ENCODE data around the gene EVI2A.
"Not testable (repeated sequence)": the region's sequence is repeated elsewhere in the genome, so short reads cannot be mapped to it uniquely, and the experiment has no call there.

The EVI2A gene

DNA sequence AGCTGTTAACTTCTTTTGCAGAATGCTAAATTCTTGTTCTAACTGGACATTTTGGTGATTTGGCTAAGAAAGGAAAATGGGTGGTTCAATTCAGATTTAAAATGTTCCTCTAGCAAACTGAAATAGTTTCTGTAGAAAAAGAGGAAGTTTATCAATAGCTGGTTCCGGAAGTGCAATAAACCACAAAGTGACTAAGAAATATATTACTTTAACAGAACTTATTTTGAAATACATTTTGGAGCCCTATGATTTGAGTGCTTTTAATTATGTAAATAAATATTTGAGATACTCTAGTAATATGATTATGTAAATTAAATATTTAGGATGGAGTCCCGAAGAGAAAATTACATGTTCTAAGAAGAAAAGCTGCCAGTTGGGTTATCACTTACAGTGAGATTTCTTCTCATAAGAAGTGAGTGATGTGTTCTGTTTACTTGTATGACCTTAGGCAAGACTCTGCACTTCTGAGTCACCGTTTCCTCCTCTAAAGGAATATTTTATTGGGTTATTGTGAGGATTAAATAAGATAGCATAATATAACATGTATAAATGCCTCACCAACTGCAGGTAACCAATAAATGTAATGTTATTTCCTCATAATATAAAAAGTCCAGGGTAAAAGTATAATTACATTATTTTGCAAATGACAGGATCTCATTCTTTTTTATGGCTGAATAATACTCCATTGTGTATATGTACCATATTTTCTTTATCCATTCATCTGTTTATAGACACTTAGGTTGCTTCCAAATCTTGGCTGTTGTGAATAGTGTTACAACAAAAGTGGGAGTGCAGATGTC is 7.2 kb downstream of the EVI2A start, which contains the start of gene EVI2B:
Gene EVI2B (minus strand): TSS at position 73 of the 800 bp plus-strand sequence. CDS start 8,445 bp downstream, outside the sequence.
- peak within 1 kb of the TSS; percentile 51 for H3K4me3 ChIP-seq (ENCODE audit: low read depth, low read length)
- peak; percentile 79 for DNase-seq (ENCODE audit: low read depth)
- TF ChIP-seq CTCF (IDR thresholded peaks at IDR 0.05; ENCODE audit: low read depth, low read length, missing control alignments) = no peak

GRCh38 chr17:31312223-31312622 is 9.2 kb downstream of the EVI2A start:
- DNase-seq (ENCODE audit: low read depth) = not testable (repeated sequence)

GRCh38 chr17:31311526-31311925 is 9.9 kb downstream of the EVI2A start:
- peak overlapping the region; percentile 51 for H3K4me3 ChIP-seq (ENCODE audit: low read depth, low read length)
- no peak for DNase-seq (ENCODE audit: low read depth)
- TF ChIP-seq CTCF (IDR thresholded peaks at IDR 0.05; ENCODE audit: low read depth, low read length, missing control alignments) = no peak

More at GRCh38 chr17:31312223-31312622, 9.2 kb downstream of the EVI2A start:
- H3K4me3 ChIP-seq (ENCODE audit: low read depth, low read length) = peak overlapping the region; percentile 51

DNA sequence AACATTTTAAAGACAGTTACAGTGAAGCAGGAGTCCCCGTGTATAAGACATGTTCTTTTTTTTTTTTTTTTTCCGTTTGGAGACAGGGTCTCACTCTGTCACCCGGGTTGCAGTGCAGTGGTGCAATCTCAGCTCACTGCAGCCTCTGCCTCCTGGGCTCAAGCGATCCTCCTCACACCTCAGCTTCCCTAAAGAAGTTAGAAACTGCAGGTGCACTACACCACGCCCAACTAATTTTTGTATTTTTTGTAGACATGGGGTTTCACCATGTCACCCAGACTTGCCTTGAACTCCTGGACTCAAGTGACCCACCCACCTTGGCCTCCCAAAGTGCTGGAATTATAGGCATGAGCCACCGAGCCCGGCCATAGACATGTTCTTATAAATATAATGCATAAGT is 10.5 kb downstream of the EVI2A start:
- peak; percentile 56 for DNase-seq (ENCODE audit: low read depth)
- TF ChIP-seq CTCF (IDR thresholded peaks at IDR 0.05; ENCODE audit: low read depth, low read length, missing control alignments) = no peak
- peak overlapping the region; percentile 51 for H3K4me3 ChIP-seq (ENCODE audit: low read depth, low read length)

GRCh38 chr17:31310260-31310659 is 11.2 kb downstream of the EVI2A start:
- peak overlapping the region; percentile 51 for H3K4me3 ChIP-seq (ENCODE audit: low read depth, low read length)
- DNase-seq (ENCODE audit: low read depth) = no peak
- no peak for TF ChIP-seq CTCF (IDR thresholded peaks at IDR 0.05; ENCODE audit: low read depth, low read length, missing control alignments)

DNA sequence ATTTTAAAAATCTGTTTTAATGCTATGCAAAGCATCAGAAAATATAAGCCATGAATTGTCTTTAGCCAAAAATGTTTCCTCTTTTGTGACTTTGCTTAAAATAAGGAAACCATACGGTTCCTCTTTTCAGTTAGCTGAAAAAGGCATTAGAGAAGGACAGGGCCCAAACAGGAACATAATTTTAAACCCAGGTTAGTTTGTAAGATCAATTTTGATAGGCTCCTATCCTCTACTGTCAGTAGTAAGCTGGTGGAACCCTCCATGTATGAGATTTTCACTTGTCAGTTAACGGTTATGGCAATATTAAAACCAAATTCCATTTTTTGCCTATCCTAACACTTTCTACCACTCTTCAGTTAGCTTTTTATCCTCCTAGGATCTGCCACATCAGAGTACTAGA is 11.9 kb downstream of the EVI2A start:
- H3K4me3 ChIP-seq (ENCODE audit: low read depth, low read length) = peak overlapping the region; percentile 51; the same call in 1 of the 2 replicates
- no peak for TF ChIP-seq CTCF (IDR thresholded peaks at IDR 0.05; ENCODE audit: low read depth, low read length, missing control alignments)
- peak; percentile 67 for DNase-seq (ENCODE audit: low read depth)

- H3K4me3 ChIP-seq (ENCODE audit: low read depth, low read length) = peak overlapping the region; percentile 14; the same call in 1 of the 2 replicates
- no peak for TF ChIP-seq CTCF (IDR thresholded peaks at IDR 0.05; ENCODE audit: low read depth, low read length, missing control alignments)
- no peak for DNase-seq (ENCODE audit: low read depth)
Measured at GRCh38 chr17:31308372-31309334, 12.8 kb downstream of the EVI2A start.
